HEK293 (cell line): ENCODE measurements around the gene SERPINC1.

Source experiments
- CTCF ChIA-PET: fragments of 350-600 bp; formaldehyde crosslinking; extraction: SDS; loops from one replicate; lab custom pipeline; 2021; ENCODE audit warnings: antibody characterized with exemption; lab: Yijun Ruan, JAX
- POLR2A ChIA-PET: fragments of 300-600 bp; formaldehyde crosslinking; extraction: SDS; loops from one replicate; lab custom pipeline; 2020; ENCODE audit warnings: antibody characterized with exemption, inconsistent platforms; lab: Yijun Ruan, JAX
- H3K27ac ChIP-seq: fragments of 200-500 bp; sonication (Bioruptor generic); 2 replicates; pipeline ENCODE4 v1.5.1; 2014; ENCODE audit warnings: low read depth, low read length, control low read depth, inconsistent platforms; ENCODE audit errors: extremely low read depth
- H3K36me3 ChIP-seq, 2 experiments: fragments of 200-500 bp in 1 of 2; sonication (Bioruptor generic) in 1 of 2; 1 replicate in 1 of 2; 2 replicates in 1 of 2; pipeline ENCODE4 v1.5.1; 2014 to 2017; ENCODE audit warnings: inconsistent platforms in 2 of 2, low read length in 2 of 2; ENCODE audit not compliant: control insufficient read depth in 2 of 2, insufficient read depth in 1 of 2
- H3K4me1 ChIP-seq: fragments of 200-500 bp; sonication (Bioruptor generic); 2 replicates; pipeline ENCODE4 v1.5.1; 2014; ENCODE audit warnings: mild to moderate bottlenecking, low read length, inconsistent platforms; ENCODE audit not compliant: control insufficient read depth, insufficient read depth
- H3K4me3 ChIP-seq: 2 replicates; pipeline ENCODE4 v1.5.1; 2011; ENCODE audit warnings: low read depth, mild to moderate bottlenecking, control low read depth, low read length, moderate library complexity
- H3K9me3 ChIP-seq: fragments of 200-500 bp; sonication (Bioruptor generic); 2 replicates; pipeline ENCODE4 v1.5.1; 2014; ENCODE audit warnings: low read depth, low read length, inconsistent platforms; ENCODE audit not compliant: control insufficient read depth, insufficient read depth
- MYNN ChIP-seq: fragments of 450-650 bp; formaldehyde crosslinking; IDR thresholded peaks from 2 replicates; pipeline ENCODE4 v1.5.1; 2016; ENCODE audit warnings: missing biosample characterization, missing genetic modification characterization, borderline replicate concordance
- OVOL3 ChIP-seq: fragments of 450-650 bp; formaldehyde crosslinking; IDR thresholded peaks from 2 replicates; pipeline ENCODE4 v1.5.1; 2016; ENCODE audit warnings: missing biosample characterization, missing genetic modification characterization
- PRDM1 ChIP-seq: fragments of 450-650 bp; formaldehyde crosslinking; IDR thresholded peaks from 2 replicates; pipeline ENCODE4; 2016; ENCODE audit warnings: missing biosample characterization, missing genetic modification characterization
- ZNF239 ChIP-seq: fragments of 450-650 bp; formaldehyde crosslinking; IDR thresholded peaks from 2 replicates; pipeline ENCODE4 v1.5.1; 2016; ENCODE audit warnings: missing biosample characterization, missing genetic modification characterization
- ZNF404 ChIP-seq: fragments of 450-650 bp; formaldehyde crosslinking; IDR thresholded peaks from 2 replicates; pipeline ENCODE4 v1.5.1; 2017; ENCODE audit warnings: missing biosample characterization, missing genetic modification characterization
- ZNF664 ChIP-seq: fragments of 450-650 bp; formaldehyde crosslinking; IDR thresholded peaks from 2 replicates; pipeline ENCODE4 v1.5.1; 2016; ENCODE audit warnings: missing biosample characterization, missing genetic modification characterization
- ZNF670 ChIP-seq: fragments of 450-650 bp; formaldehyde crosslinking; IDR thresholded peaks from 2 replicates; pipeline ENCODE4 v1.5.1; 2016; ENCODE audit warnings: missing biosample characterization, missing genetic modification characterization, low read depth
- ZNF677 ChIP-seq: fragments of 450-650 bp; IDR thresholded peaks from 2 replicates; pipeline ENCODE4 v1.5.0; 2018; ENCODE audit warnings: missing biosample characterization, mild to moderate bottlenecking, missing genetic modification characterization, moderate library complexity
- ZNF843 ChIP-seq: fragments of 450-650 bp; formaldehyde crosslinking; IDR thresholded peaks from 2 replicates; pipeline ENCODE4 v1.5.1; 2016; ENCODE audit warnings: missing biosample characterization, missing genetic modification characterization
- TF ChIP-seq, protein P1 (sequence below): fragments of 450-650 bp; formaldehyde crosslinking; IDR thresholded peaks from 2 replicates; pipeline ENCODE4 v1.5.1; 2016; ENCODE audit warnings: missing biosample characterization, missing genetic modification characterization, borderline replicate concordance
- TF ChIP-seq, protein P2 (sequence below): fragments of 450-650 bp; formaldehyde crosslinking; conservative IDR thresholded peaks from 2 replicates; pipeline ENCODE4 v1.5.1; 2016; ENCODE audit warnings: low read depth, missing biosample characterization, missing genetic modification characterization
- TF ChIP-seq, protein P3 (sequence below): fragments of 450-650 bp; formaldehyde crosslinking; IDR thresholded peaks from 2 replicates; pipeline ENCODE4 v1.5.1; 2017; ENCODE audit warnings: missing biosample characterization, missing genetic modification characterization
- TF ChIP-seq, protein P4 (sequence below): fragments of 450-650 bp; formaldehyde crosslinking; IDR thresholded peaks from 2 replicates; pipeline ENCODE4 v1.5.1; 2016; ENCODE audit warnings: missing biosample characterization, missing genetic modification characterization

SERPINC1 gene

DNA sequence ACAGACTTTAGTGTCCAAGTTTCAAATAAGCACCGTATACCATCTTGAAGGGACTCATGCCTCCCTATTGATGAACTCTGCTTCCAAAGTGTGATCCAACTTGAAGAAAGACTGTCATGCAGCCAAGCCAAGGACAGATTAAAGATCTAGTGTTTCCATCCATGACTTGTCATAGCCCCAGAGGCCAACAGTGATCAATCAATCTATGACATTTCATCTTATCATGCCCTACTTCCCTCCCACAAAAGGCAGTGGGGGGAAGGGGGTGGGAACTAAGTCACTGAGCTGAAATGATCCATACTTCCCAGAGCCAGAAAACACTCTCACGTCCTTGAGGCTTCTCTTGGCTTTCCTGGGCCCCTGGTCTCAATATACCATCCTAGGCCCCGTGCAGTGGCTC is 4.0 kb downstream of the SERPINC1 start (continued):
- TF ChIP-seq, protein P1, sequence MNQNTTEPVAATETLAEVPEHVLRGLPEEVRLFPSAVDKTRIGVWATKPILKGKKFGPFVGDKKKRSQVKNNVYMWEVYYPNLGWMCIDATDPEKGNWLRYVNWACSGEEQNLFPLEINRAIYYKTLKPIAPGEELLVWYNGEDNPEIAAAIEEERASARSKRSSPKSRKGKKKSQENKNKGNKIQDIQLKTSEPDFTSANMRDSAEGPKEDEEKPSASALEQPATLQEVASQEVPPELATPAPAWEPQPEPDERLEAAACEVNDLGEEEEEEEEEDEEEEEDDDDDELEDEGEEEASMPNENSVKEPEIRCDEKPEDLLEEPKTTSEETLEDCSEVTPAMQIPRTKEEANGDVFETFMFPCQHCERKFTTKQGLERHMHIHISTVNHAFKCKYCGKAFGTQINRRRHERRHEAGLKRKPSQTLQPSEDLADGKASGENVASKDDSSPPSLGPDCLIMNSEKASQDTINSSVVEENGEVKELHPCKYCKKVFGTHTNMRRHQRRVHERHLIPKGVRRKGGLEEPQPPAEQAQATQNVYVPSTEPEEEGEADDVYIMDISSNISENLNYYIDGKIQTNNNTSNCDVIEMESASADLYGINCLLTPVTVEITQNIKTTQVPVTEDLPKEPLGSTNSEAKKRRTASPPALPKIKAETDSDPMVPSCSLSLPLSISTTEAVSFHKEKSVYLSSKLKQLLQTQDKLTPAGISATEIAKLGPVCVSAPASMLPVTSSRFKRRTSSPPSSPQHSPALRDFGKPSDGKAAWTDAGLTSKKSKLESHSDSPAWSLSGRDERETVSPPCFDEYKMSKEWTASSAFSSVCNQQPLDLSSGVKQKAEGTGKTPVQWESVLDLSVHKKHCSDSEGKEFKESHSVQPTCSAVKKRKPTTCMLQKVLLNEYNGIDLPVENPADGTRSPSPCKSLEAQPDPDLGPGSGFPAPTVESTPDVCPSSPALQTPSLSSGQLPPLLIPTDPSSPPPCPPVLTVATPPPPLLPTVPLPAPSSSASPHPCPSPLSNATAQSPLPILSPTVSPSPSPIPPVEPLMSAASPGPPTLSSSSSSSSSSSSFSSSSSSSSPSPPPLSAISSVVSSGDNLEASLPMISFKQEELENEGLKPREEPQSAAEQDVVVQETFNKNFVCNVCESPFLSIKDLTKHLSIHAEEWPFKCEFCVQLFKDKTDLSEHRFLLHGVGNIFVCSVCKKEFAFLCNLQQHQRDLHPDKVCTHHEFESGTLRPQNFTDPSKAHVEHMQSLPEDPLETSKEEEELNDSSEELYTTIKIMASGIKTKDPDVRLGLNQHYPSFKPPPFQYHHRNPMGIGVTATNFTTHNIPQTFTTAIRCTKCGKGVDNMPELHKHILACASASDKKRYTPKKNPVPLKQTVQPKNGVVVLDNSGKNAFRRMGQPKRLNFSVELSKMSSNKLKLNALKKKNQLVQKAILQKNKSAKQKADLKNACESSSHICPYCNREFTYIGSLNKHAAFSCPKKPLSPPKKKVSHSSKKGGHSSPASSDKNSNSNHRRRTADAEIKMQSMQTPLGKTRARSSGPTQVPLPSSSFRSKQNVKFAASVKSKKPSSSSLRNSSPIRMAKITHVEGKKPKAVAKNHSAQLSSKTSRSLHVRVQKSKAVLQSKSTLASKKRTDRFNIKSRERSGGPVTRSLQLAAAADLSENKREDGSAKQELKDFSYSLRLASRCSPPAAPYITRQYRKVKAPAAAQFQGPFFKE (tag by site-specific recombination), result no peak
- TF ChIP-seq OVOL3 (tag by site-specific recombination) (no peak), ZNF404 (tag by site-specific recombination) (no peak), ZNF670 (no peak), PRDM1 (tag by site-specific recombination) (no peak), ZNF239 (tag by site-specific recombination) (no peak), ZNF677 (tag by site-specific recombination) (no peak)

DNA sequence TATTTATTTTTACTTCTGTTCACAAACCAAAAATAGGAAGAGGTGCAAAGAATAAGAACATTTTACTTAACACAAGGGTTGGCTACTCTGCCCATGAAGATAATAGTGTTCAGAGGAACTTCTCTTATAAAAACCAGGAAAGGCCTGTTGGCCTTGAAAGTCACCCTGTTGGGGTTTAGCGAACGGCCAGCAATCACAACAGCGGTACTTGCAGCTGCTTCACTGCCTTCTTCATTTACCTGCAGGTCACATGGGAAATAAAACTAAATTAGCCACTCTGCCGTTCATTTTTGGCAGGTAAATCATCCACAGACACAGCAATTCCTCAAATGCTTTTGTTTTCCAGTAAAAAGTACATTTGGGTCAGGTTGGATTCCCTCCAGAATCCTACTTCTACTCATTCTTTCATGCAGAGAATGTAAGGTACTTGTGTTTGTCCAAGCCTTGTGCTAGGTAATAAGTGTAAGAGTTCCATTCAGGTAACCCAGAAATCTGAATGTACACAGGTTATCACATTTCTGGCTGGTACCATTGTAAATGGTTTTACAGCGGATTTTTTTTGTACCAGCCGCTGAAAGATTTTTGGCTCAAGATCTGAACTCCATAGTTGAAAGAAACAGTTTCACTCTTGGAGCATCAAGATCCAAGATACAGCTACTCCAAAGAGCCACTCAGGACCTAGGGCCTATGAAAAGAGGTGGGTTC is 13.1 kb downstream of the SERPINC1 start:
- ChIA-PET CTCF (interaction anchor here (0.7 kb wide), 1 partner anchor 296 kb away, joined by 3 read pairs; no protein-coding TSS in a partner anchor), POLR2A (no interaction called here)
- H3K4me3 ChIP-seq, result no peak overlapping the region
- TF ChIP-seq ZNF843 (tag by site-specific recombination), result no peak
- TF ChIP-seq, protein P2, sequence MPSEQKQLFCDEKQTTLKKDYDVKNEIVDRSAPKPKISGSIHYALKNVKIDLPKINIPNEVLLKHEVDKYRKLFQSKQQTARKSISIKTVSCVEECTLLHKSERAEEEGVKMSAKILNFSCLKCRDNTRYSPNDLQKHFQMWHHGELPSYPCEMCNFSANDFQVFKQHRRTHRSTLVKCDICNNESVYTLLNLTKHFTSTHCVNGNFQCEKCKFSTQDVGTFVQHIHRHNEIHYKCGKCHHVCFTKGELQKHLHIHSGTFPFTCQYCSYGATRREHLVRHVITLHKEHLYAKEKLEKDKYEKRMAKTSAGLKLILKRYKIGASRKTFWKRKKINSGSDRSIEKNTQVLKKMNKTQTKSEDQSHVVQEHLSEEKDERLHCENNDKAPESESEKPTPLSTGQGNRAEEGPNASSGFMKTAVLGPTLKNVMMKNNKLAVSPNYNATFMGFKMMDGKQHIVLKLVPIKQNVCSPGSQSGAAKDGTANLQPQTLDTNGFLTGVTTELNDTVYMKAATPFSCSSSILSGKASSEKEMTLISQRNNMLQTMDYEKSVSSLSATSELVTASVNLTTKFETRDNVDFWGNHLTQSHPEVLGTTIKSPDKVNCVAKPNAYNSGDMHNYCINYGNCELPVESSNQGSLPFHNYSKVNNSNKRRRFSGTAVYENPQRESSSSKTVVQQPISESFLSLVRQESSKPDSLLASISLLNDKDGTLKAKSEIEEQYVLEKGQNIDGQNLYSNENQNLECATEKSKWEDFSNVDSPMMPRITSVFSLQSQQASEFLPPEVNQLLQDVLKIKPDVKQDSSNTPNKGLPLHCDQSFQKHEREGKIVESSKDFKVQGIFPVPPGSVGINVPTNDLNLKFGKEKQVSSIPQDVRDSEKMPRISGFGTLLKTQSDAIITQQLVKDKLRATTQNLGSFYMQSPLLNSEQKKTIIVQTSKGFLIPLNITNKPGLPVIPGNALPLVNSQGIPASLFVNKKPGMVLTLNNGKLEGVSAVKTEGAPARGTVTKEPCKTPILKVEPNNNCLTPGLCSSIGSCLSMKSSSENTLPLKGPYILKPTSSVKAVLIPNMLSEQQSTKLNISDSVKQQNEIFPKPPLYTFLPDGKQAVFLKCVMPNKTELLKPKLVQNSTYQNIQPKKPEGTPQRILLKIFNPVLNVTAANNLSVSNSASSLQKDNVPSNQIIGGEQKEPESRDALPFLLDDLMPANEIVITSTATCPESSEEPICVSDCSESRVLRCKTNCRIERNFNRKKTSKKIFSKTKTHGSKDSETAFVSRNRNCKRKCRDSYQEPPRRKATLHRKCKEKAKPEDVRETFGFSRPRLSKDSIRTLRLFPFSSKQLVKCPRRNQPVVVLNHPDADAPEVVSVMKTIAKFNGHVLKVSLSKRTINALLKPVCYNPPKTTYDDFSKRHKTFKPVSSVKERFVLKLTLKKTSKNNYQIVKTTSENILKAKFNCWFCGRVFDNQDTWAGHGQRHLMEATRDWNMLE (tag by site-specific recombination), result no peak
- no peak for TF ChIP-seq MYNN
- H3K27ac ChIP-seq, result no peak overlapping the region
- no peaks in the 10 kb centered on the region for H3K9me3 ChIP-seq
- no peaks in the 10 kb centered on the region for H3K4me1 ChIP-seq
- H3K36me3 ChIP-seq, result no peaks in the 10 kb centered on the region

DNA sequence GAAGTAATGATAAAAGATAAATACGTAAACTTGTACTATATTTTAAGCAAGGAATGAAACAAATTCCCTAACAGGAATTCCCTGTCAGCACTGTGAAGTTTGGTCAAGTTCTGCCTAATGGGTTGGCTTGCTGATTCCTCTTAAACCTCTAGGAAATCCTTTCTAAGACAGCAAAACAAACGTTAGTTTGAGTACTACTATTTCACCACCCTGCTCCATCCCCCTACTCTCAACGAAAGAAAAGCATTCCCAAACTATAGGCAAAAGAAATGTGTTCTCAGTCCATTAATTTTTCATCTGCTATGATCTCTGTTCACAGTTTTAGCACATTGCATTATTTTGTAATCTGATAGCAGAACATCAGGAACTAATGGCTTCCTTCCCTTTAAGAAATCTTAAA is 16.1 kb downstream of the SERPINC1 start:
- H3K36me3 ChIP-seq, result no peaks in the 10 kb centered on the region
- H3K4me1 ChIP-seq, result no peaks in the 10 kb centered on the region
- no peak overlapping the region for H3K27ac ChIP-seq
- TF ChIP-seq ZNF664, result peak; percentile 77
- TF ChIP-seq, protein P3, sequence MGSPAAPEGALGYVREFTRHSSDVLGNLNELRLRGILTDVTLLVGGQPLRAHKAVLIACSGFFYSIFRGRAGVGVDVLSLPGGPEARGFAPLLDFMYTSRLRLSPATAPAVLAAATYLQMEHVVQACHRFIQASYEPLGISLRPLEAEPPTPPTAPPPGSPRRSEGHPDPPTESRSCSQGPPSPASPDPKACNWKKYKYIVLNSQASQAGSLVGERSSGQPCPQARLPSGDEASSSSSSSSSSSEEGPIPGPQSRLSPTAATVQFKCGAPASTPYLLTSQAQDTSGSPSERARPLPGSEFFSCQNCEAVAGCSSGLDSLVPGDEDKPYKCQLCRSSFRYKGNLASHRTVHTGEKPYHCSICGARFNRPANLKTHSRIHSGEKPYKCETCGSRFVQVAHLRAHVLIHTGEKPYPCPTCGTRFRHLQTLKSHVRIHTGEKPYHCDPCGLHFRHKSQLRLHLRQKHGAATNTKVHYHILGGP (tag by site-specific recombination), result peak; percentile 69; the same call in 1 of the 2 replicates
- TF ChIP-seq, protein P4, sequence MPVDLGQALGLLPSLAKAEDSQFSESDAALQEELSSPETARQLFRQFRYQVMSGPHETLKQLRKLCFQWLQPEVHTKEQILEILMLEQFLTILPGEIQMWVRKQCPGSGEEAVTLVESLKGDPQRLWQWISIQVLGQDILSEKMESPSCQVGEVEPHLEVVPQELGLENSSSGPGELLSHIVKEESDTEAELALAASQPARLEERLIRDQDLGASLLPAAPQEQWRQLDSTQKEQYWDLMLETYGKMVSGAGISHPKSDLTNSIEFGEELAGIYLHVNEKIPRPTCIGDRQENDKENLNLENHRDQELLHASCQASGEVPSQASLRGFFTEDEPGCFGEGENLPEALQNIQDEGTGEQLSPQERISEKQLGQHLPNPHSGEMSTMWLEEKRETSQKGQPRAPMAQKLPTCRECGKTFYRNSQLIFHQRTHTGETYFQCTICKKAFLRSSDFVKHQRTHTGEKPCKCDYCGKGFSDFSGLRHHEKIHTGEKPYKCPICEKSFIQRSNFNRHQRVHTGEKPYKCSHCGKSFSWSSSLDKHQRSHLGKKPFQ (tag by site-specific recombination), result no peak
- no peak overlapping the region for H3K4me3 ChIP-seq
- ChIA-PET POLR2A (interaction anchor here (0.7 kb wide), 1 partner anchor 63 kb away, joined by 3 read pairs; no protein-coding TSS in a partner anchor), CTCF (no interaction called here)
- H3K9me3 ChIP-seq, result no peaks in the 10 kb centered on the region
